MM.1S (cell line): ENCODE data around the gene FBXL17.
"Not testable (repeated sequence)": the region's sequence is repeated elsewhere in the genome, so short reads cannot be mapped to it uniquely, and the experiment has no call there.

Experiments
- DNase-seq: peaks from one replicate; pipeline ENCODE4 v3.0.0-alpha.2; 2015
- H2AFZ ChIP-seq: fragments of 300-600 bp; sonication (generic); 2 replicates; pipeline ENCODE4 v1.6.0; 2016; ENCODE audit warnings: antibody characterized with exemption, low read length
- H3F3A ChIP-seq: fragments of 300-600 bp; sonication (generic); 2 replicates; pipeline ENCODE4 v1.6.1; 2016; ENCODE audit warnings: mild to moderate bottlenecking, antibody characterized with exemption, low read length, moderate library complexity, mixed read lengths; ENCODE audit not compliant: insufficient read depth
- H3K27ac ChIP-seq: fragments of 300-600 bp; sonication (generic); 2 replicates; pipeline ENCODE4 v1.5.1; 2016; ENCODE audit warnings: mild to moderate bottlenecking, low read length
- H3K27me3 ChIP-seq: fragments of 300-600 bp; sonication (generic); replicated peaks from 2 replicates; pipeline ENCODE4 v1.6.0; 2016; ENCODE audit warnings: low read length; ENCODE audit not compliant: insufficient read depth
- H3K36me3 ChIP-seq: fragments of 300-600 bp; sonication (generic); replicated peaks from 2 replicates; pipeline ENCODE4 v1.6.1; 2016; ENCODE audit warnings: mild to moderate bottlenecking, low read length, mixed read lengths; ENCODE audit not compliant: insufficient read depth
- H3K4me1 ChIP-seq: fragments of 300-600 bp; sonication (generic); 2 replicates; pipeline ENCODE4 v1.6.1; 2016; ENCODE audit warnings: low read length, mixed read lengths
- H3K4me2 ChIP-seq: fragments of 300-600 bp; sonication (generic); 2 replicates; pipeline ENCODE4 v1.6.0; 2016; ENCODE audit warnings: low read depth, low read length
- H3K4me3 ChIP-seq: fragments of 300-600 bp; sonication (generic); 2 replicates; pipeline ENCODE4 v1.5.1; 2016; ENCODE audit warnings: low read length, mixed read lengths
- H3K79me2 ChIP-seq: fragments of 300-600 bp; sonication (generic); 2 replicates; pipeline ENCODE4 v1.6.1; 2016; ENCODE audit warnings: mixed run types, low read length, mixed read lengths
- H3K9ac ChIP-seq: fragments of 300-600 bp; sonication (generic); 2 replicates; pipeline ENCODE4 v1.6.1; 2016; ENCODE audit warnings: low read length, mixed read lengths
- H3K9me2 ChIP-seq: fragments of 300-600 bp; sonication (generic); replicated peaks from 2 replicates; pipeline ENCODE4 v1.6.1; 2016; ENCODE audit warnings: mild to moderate bottlenecking, low read length, mixed read lengths; ENCODE audit not compliant: insufficient read depth
- H3K9me3 ChIP-seq: fragments of 300-600 bp; sonication (generic); replicated peaks from 2 replicates; pipeline ENCODE4 v1.6.1; 2016; ENCODE audit warnings: mild to moderate bottlenecking, low read length, mixed read lengths; ENCODE audit not compliant: insufficient read depth
- H4K20me1 ChIP-seq: fragments of 300-600 bp; sonication (generic); 2 replicates; pipeline ENCODE4 v1.6.1; 2016; ENCODE audit warnings: mild to moderate bottlenecking, low read length, moderate library complexity, mixed read lengths; ENCODE audit not compliant: insufficient read depth
- EZH2 ChIP-seq: fragments of 300-600 bp; sonication (generic); optimal IDR thresholded peaks from 2 replicates; pipeline ENCODE3; 2017; ENCODE audit warnings: low read depth, mild to moderate bottlenecking, antibody characterized with exemption, low read length, mixed read lengths
- EZH2phosphoT487 ChIP-seq: fragments of 300-600 bp; sonication (generic); IDR thresholded peaks from 2 replicates; pipeline ENCODE4 v1.6.1; 2018; ENCODE audit warnings: antibody characterized with exemption, low read length
- TF ChIP-seq, protein P1 (sequence below): fragments of 300-600 bp; sonication (generic); IDR thresholded peaks from 2 replicates; pipeline ENCODE4 v1.5.1; 2016; ENCODE audit warnings: antibody characterized with exemption, low read length, mixed read lengths

FBXL17 gene

GRCh38 chr5:108398964-108399363 is 17.1 kb upstream of the FBXL17 start:
- no peaks in the 10 kb centered on the region for H3K4me1 ChIP-seq
- no peak for DNase-seq
- H3K4me2 ChIP-seq: no peak overlapping the region
- H3K9me3 ChIP-seq: no peaks in the 10 kb centered on the region
- no peak overlapping the region for H3K4me3 ChIP-seq
- H3K27ac ChIP-seq: no peak overlapping the region
- TF ChIP-seq, protein P1, sequence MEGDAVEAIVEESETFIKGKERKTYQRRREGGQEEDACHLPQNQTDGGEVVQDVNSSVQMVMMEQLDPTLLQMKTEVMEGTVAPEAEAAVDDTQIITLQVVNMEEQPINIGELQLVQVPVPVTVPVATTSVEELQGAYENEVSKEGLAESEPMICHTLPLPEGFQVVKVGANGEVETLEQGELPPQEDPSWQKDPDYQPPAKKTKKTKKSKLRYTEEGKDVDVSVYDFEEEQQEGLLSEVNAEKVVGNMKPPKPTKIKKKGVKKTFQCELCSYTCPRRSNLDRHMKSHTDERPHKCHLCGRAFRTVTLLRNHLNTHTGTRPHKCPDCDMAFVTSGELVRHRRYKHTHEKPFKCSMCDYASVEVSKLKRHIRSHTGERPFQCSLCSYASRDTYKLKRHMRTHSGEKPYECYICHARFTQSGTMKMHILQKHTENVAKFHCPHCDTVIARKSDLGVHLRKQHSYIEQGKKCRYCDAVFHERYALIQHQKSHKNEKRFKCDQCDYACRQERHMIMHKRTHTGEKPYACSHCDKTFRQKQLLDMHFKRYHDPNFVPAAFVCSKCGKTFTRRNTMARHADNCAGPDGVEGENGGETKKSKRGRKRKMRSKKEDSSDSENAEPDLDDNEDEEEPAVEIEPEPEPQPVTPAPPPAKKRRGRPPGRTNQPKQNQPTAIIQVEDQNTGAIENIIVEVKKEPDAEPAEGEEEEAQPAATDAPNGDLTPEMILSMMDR: no peak
- TF ChIP-seq EZH2 (no peak), EZH2phosphoT487 (no peak)
- no peak overlapping the region for H3K9ac ChIP-seq
- no peaks in the 10 kb centered on the region for H3K9me2 ChIP-seq
- H3F3A ChIP-seq: no peaks in the 10 kb centered on the region
- H3K79me2 ChIP-seq: no peaks in the 10 kb centered on the region
- H2AFZ ChIP-seq: no peak overlapping the region
- H3K27me3 ChIP-seq: no peaks in the 10 kb centered on the region
- H3K36me3 ChIP-seq: no peaks in the 10 kb centered on the region
- H4K20me1 ChIP-seq: no peaks in the 10 kb centered on the region

- not testable (repeated sequence) for H3K79me2 ChIP-seq, H3K9ac ChIP-seq, H3K4me3 ChIP-seq, H3F3A ChIP-seq, H3K27ac ChIP-seq, H3K9me3 ChIP-seq, H3K4me2 ChIP-seq, H3K36me3 ChIP-seq, DNase-seq, H2AFZ ChIP-seq, H4K20me1 ChIP-seq, H3K27me3 ChIP-seq, H3K9me2 ChIP-seq, H3K4me1 ChIP-seq
Measured at GRCh38 chr5:108396837-108397236, 14.9 kb upstream of the FBXL17 start.

DNA sequence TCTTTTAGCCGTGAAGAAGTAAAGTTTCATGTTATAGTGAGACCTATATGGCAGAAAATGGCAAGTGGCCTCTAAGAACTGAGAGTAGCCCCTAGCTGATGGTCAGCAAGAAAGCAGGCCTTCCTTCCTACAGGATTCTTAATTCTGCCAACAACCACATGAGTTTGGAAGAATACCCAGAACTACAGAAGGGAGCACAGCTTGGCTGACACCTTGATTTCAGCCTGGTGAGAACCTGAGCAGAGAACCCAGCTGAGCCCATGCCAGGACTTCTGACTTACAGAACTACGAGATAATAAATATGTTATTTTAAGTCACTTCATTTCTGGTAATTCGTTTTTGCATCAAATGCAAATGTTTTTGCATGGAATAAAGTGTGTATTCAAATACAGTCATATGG is 5.9 kb upstream of the FBXL17 start:
- Histone ChIP-seq H3K4me2 (no peak overlapping the region), H3F3A (peaks cover 10% of the 10 kb centered on the region), H3K27ac (no peak overlapping the region), H3K9me2 (no peaks in the 10 kb centered on the region), H3K9me3 (no peaks in the 10 kb centered on the region), H2AFZ (no peak overlapping the region), H3K4me3 (no peak overlapping the region), H3K79me2 (no peaks in the 10 kb centered on the region), H3K27me3 (no peaks in the 10 kb centered on the region), H3K4me1 (no peaks in the 10 kb centered on the region; the same call in 1 of the 2 replicates), H3K36me3 (no peaks in the 10 kb centered on the region), H4K20me1 (no peaks in the 10 kb centered on the region), H3K9ac (no peak overlapping the region)
- TF ChIP-seq, protein P1: no peak
- DNase-seq: no peak

- H3K9me3 ChIP-seq: no peaks in the 10 kb centered on the region
- DNase-seq: no peak
- no peak overlapping the region for H3K27ac ChIP-seq
- no peak overlapping the region for H3K4me2 ChIP-seq
- H3K4me1 ChIP-seq: no peaks in the 10 kb centered on the region; the same call in 1 of the 2 replicates
- no peak overlapping the region for H3K4me3 ChIP-seq
- peaks cover 21% of the 10 kb centered on the region for H3F3A ChIP-seq
- H3K9me2 ChIP-seq: no peaks in the 10 kb centered on the region
- H3K9ac ChIP-seq: no peak overlapping the region
- H4K20me1 ChIP-seq: no peaks in the 10 kb centered on the region
- TF ChIP-seq EZH2phosphoT487 (no peak), EZH2 (no peak)
- TF ChIP-seq, protein P1: no peak
- no peak overlapping the region for H2AFZ ChIP-seq
- no peaks in the 10 kb centered on the region for H3K36me3 ChIP-seq
- H3K27me3 ChIP-seq: no peaks in the 10 kb centered on the region
- H3K79me2 ChIP-seq: no peaks in the 10 kb centered on the region
Measured at GRCh38 chr5:108386345-108387061, 4.6 kb upstream of the FBXL17 start.
